GM12892 (cell line): Measurements from ENCODE around the gene LRRFIP1.

Source experiments
- DNase-seq: peaks from one replicate; pipeline ENCODE4 v3.0.0; 2011; ENCODE audit not compliant: insufficient read length
- FAIRE-seq: peaks from 2 replicates; lab custom pipeline; 2011; peaks lifted over from hg19 to GRCh38; lab: Jason Lieb, UNC
- POLR2A ChIP-seq: IDR thresholded peaks from 2 replicates; pipeline ENCODE4 v1.6.1; 2011; ENCODE audit warnings: low read depth, low read length, control low read depth
- POLR2AphosphoS5 ChIP-seq: IDR thresholded peaks from 2 replicates; pipeline ENCODE4 v1.6.1; 2011; ENCODE audit warnings: low read depth, low read length, control low read depth
- TAF1 ChIP-seq: IDR thresholded peaks from 2 replicates; pipeline ENCODE4 v1.6.1; 2011; ENCODE audit warnings: low read depth, mild to moderate bottlenecking, control low read depth, low read length, borderline replicate concordance

LRRFIP1 gene

GRCh38 chr2:237733677-237734300 lies 106.4 kb downstream of the LRRFIP1 start:
- FAIRE-seq: no peak

GRCh38 chr2:237734905-237735623 lies 107.7 kb downstream of the LRRFIP1 start:
- DNase-seq (no peak), FAIRE-seq (no peak)
- no peak for TF ChIP-seq TAF1
- no peak for TF ChIP-seq POLR2AphosphoS5
- TF ChIP-seq POLR2A: no peak

More at GRCh38 chr2:237733677-237734300, 106.4 kb downstream of the LRRFIP1 start:
- DNase-seq: no peak
- TF ChIP-seq POLR2AphosphoS5 (no peak), POLR2A (no peak), TAF1 (no peak)

DNA sequence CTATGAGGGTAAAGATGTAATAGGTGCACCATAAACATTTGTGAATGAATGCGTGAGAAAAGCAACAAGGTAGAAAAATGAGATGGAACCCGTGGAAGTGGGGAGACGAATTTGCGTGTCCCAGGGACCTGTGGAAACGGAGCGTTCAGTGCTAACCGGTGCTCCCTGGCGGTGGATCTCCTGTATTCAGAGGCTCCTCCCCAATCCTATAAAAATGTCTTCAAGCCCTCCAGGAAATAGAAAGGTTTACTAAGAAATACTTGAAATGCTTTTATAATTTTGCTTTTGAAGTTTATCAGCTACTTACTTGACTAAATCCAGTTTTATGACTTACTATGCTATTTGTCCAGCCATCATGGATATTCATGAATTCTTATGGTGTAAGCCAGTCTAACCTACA lies 108.4 kb downstream of the LRRFIP1 start:
- DNase-seq (no peak), FAIRE-seq (no peak)
- no peak for TF ChIP-seq TAF1
- no peak for TF ChIP-seq POLR2A
- no peak for TF ChIP-seq POLR2AphosphoS5

GRCh38 chr2:237736783-237737182 lies 109.4 kb downstream of the LRRFIP1 start:
- TF ChIP-seq POLR2AphosphoS5: no peak; the same call in 1 of the 2 replicates
- no peak; the same call in 1 of the 2 replicates for TF ChIP-seq POLR2A
- TF ChIP-seq TAF1: no peak
- no peak for FAIRE-seq

DNA sequence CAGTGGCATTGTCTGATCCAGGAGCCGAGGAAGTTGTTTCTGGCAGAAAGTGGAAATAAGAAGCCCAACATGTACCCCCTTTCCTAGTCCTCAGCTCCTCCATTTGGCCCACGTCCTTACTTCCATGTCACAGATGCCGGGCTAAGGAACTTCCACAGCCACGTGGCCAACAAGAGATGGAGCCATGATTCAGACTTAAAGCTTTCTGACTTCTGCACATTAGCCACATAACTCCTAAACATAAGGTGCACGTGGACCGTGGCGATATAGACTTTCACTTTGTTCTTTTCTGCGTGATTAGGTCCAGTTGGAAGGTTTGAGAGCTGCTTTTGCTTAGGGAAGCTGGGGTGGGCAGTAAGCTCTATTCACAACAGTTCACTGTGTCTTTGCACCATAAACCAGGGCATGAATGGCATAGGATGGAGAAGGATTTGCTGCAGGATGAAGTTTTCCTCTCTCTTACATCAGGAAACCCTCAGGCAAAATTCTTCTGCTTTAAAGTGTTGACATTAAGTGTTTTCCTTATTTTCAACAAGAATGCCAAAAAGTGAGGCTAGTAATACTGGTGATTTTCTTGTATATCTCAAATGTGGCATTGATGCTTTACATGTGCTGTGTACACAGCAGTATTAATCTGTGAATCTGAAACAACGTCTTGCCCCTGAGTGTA lies 109.9 kb downstream of the LRRFIP1 start:
- TF ChIP-seq TAF1 (no peak), POLR2A (no peak), POLR2AphosphoS5 (no peak; the same call in 1 of the 2 replicates)
- DNase-seq (no peak), FAIRE-seq (no peak)

More at GRCh38 chr2:237736783-237737182, 109.4 kb downstream of the LRRFIP1 start:
- DNase-seq: no peak

- no peak for TF ChIP-seq POLR2AphosphoS5
- TF ChIP-seq TAF1: no peak
- TF ChIP-seq POLR2A: no peak
- FAIRE-seq (no peak), DNase-seq (no peak)
Observed at GRCh38 chr2:237738255-237738654, 110.9 kb downstream of the LRRFIP1 start.

- TF ChIP-seq TAF1 (no peak), POLR2AphosphoS5 (no peak), POLR2A (no peak)
- DNase-seq (no peak), FAIRE-seq (no peak)
Observed at GRCh38 chr2:237739101-237739500, 111.7 kb downstream of the LRRFIP1 start.

DNA sequence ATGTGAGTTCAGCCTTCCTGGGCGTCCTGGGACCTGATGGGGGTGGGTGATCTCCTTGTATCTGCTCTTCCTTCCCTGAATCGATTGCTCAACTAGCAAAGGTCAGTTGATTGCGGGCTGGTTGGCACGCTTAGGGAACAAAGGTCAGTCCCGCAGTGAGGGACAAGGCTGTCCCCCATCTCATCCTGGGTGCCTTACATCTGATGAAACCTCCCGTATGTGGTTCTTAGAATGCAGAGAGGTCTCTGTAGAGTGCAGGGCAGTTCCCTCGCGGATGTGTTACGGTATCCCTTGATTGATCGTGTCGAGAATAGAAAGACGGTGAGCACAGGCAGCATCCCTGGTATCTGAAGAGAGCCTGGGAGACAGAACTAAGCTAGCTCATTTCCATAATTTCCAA lies 114.8 kb downstream of the LRRFIP1 start:
- no peak for TF ChIP-seq POLR2AphosphoS5
- no peak for TF ChIP-seq POLR2A
- FAIRE-seq (no peak), DNase-seq (no peak)

GRCh38 chr2:237742614-237743013 lies 115.2 kb downstream of the LRRFIP1 start:
- TF ChIP-seq POLR2AphosphoS5: no peak
- TF ChIP-seq TAF1: no peak
- TF ChIP-seq POLR2A: no peak
- no peak for FAIRE-seq
- DNase-seq: no peak

- FAIRE-seq (no peak), DNase-seq (no peak)
- no peak for TF ChIP-seq POLR2AphosphoS5
- TF ChIP-seq TAF1: no peak
- no peak for TF ChIP-seq POLR2A
Observed at GRCh38 chr2:237743024-237743423, 115.6 kb downstream of the LRRFIP1 start.

- FAIRE-seq (peak; percentile 5), DNase-seq (no peak)
Observed at GRCh38 chr2:237743561-237744269, 116.3 kb downstream of the LRRFIP1 start.

GRCh38 chr2:237744270-237744612 lies 116.9 kb downstream of the LRRFIP1 start:
- FAIRE-seq (no peak), DNase-seq (no peak)
- TF ChIP-seq POLR2A: no peak
- no peak for TF ChIP-seq POLR2AphosphoS5
- TF ChIP-seq TAF1: no peak

More at GRCh38 chr2:237743561-237744269, 116.3 kb downstream of the LRRFIP1 start:
- 0 out of 2 replicates have a peak, but pooled peaks have one; percentile 18 for TF ChIP-seq POLR2A
- TF ChIP-seq POLR2AphosphoS5: no peak; the same call in 1 of the 2 replicates
- TF ChIP-seq TAF1: no peak
